ENCODE measurements around the gene MYL9. TPM values are rescaled to one million over a fixed set of nuclear protein-coding genes. Genes with fewer than 3 reads are reported as not detected.

Gene MYL9
- polyA plus RNA-seq, 1 donor from 2014 or later: not detected

- no peak overlapping the region for H3K4me3 ChIP-seq (ENCODE audit: low read length)
- no peak overlapping the region for H3K4me2 ChIP-seq (ENCODE audit: low read length)
- no peak overlapping the region for H3K27ac ChIP-seq (ENCODE audit: low read length)
- no peaks in the 10 kb centered on the region for H3F3A ChIP-seq (ENCODE audit: insufficient read depth, low read length, poor library complexity, severe bottlenecking)
- no peaks in the 10 kb centered on the region for H3K36me3 ChIP-seq (ENCODE audit: insufficient read depth, low read length)
- TF ChIP-seq MXI1 (conservative IDR thresholded peaks at IDR 0.05; ENCODE audit: poor library complexity, severe bottlenecking) (no peak), POLR2AphosphoS5 (IDR thresholded peaks at IDR 0.05) (no peak), EP300 (conservative IDR thresholded peaks at IDR 0.05; ENCODE audit: poor library complexity, severe bottlenecking) (no peak), RAD21 (conservative IDR thresholded peaks at IDR 0.05) (no peak), SMC3 (conservative IDR thresholded peaks at IDR 0.05; ENCODE audit: poor library complexity) (no peak), TAF1 (IDR thresholded peaks at IDR 0.05; ENCODE audit: low read depth) (no peak), EZH2 (IDR thresholded peaks at IDR 0.05; ENCODE audit: borderline replicate concordance, insufficient read depth, low read length, poor library complexity, severe bottlenecking) (no peak), REST (IDR thresholded peaks at IDR 0.05; ENCODE audit: borderline replicate concordance) (no peak)
- TF ChIP-seq, protein P1, sequence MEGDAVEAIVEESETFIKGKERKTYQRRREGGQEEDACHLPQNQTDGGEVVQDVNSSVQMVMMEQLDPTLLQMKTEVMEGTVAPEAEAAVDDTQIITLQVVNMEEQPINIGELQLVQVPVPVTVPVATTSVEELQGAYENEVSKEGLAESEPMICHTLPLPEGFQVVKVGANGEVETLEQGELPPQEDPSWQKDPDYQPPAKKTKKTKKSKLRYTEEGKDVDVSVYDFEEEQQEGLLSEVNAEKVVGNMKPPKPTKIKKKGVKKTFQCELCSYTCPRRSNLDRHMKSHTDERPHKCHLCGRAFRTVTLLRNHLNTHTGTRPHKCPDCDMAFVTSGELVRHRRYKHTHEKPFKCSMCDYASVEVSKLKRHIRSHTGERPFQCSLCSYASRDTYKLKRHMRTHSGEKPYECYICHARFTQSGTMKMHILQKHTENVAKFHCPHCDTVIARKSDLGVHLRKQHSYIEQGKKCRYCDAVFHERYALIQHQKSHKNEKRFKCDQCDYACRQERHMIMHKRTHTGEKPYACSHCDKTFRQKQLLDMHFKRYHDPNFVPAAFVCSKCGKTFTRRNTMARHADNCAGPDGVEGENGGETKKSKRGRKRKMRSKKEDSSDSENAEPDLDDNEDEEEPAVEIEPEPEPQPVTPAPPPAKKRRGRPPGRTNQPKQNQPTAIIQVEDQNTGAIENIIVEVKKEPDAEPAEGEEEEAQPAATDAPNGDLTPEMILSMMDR (IDR thresholded peaks at IDR 0.05; ENCODE audit: poor library complexity, severe bottlenecking): no peak
- H3K9me2 ChIP-seq (ENCODE audit: insufficient read depth, low read length): no peaks in the 10 kb centered on the region
- no peaks in the 10 kb centered on the region for H4K20me1 ChIP-seq (ENCODE audit: insufficient read depth)
- H2AFZ ChIP-seq (ENCODE audit: low read depth, low read length): no peak overlapping the region
- no peaks in the 10 kb centered on the region for H3K79me2 ChIP-seq (replicated peaks; ENCODE audit: insufficient read depth, low read length)
- no peak overlapping the region for H3K9ac ChIP-seq (ENCODE audit: low read length)
- no peaks in the 10 kb centered on the region for H3K27me3 ChIP-seq (ENCODE audit: insufficient read depth, low read depth, low read length)
- H3K9me3 ChIP-seq (ENCODE audit: low read length): no peaks in the 10 kb centered on the region
Observed at GRCh38 chr20:36587388-36588070, 46.2 kb downstream of the MYL9 start.

DNA sequence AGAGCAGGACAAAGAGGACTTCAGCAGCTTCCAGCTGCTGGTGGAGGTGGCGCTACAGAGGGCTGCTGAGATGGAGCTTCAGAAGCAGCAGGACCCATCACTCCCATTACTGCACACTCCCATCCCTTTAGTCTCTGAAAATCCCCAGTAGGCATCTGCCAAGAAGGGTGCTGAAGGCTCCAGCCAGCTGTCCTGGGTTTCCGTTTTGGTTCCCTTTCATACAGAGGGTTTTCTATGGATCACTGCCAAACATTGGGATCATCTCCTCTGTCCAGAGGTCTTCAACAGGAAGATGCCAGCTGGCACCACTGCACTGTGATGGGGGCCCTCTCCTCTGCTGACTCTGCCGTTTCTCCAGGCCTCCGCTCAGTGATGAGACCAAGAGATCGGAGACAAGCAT lies 50.0 kb downstream of the MYL9 start:
- Histone ChIP-seq H3K9me3 (ENCODE audit: low read length) (no peaks in the 10 kb centered on the region), H3K4me2 (ENCODE audit: low read length) (no peak overlapping the region), H3K27ac (ENCODE audit: low read length) (no peak overlapping the region), H3K79me2 (replicated peaks; ENCODE audit: insufficient read depth, low read length) (no peaks in the 10 kb centered on the region), H3K9ac (ENCODE audit: low read length) (no peak overlapping the region), H3K36me3 (ENCODE audit: insufficient read depth, low read length) (no peaks in the 10 kb centered on the region), H3K4me3 (ENCODE audit: low read length) (no peak overlapping the region), H3K9me2 (ENCODE audit: insufficient read depth, low read length) (no peaks in the 10 kb centered on the region), H2AFZ (ENCODE audit: low read depth, low read length) (no peak overlapping the region), H3F3A (ENCODE audit: insufficient read depth, low read length, poor library complexity, severe bottlenecking) (no peaks in the 10 kb centered on the region), H4K20me1 (ENCODE audit: insufficient read depth) (no peaks in the 10 kb centered on the region), H3K27me3 (ENCODE audit: insufficient read depth, low read depth, low read length) (no peaks in the 10 kb centered on the region)
- no peak for TF ChIP-seq TAF1 (IDR thresholded peaks at IDR 0.05; ENCODE audit: low read depth)
- TF ChIP-seq POLR2AphosphoS5 (IDR thresholded peaks at IDR 0.05): no peak
- TF ChIP-seq REST (IDR thresholded peaks at IDR 0.05; ENCODE audit: borderline replicate concordance): no peak
- TF ChIP-seq SMC3 (conservative IDR thresholded peaks at IDR 0.05; ENCODE audit: poor library complexity): no peak
- TF ChIP-seq RAD21 (conservative IDR thresholded peaks at IDR 0.05): no peak
- TF ChIP-seq, protein P1 (IDR thresholded peaks at IDR 0.05; ENCODE audit: poor library complexity, severe bottlenecking): no peak
- TF ChIP-seq MXI1 (conservative IDR thresholded peaks at IDR 0.05; ENCODE audit: poor library complexity, severe bottlenecking): no peak
- no peak for TF ChIP-seq EP300 (conservative IDR thresholded peaks at IDR 0.05; ENCODE audit: poor library complexity, severe bottlenecking)
- TF ChIP-seq EZH2 (IDR thresholded peaks at IDR 0.05; ENCODE audit: borderline replicate concordance, insufficient read depth, low read length, poor library complexity, severe bottlenecking): no peak
